Testis (tissue), 3 donors: ENCODE data around the gene ABCC10. TPM values are rescaled to one million over a fixed set of nuclear protein-coding genes. Genes with fewer than 3 reads are reported as not detected.

Experiments
- DNase-seq: peaks from one replicate; pipeline ENCODE4 v3.0.0-alpha.2; 2019
- H3K27ac ChIP-seq, 2 donors: fragments of 200-600 bp; sonication (generic); one replicate each; pipeline ENCODE4 v1.5.1; 2019
- H3K27me3 ChIP-seq: fragments of 200-600 bp; sonication (generic); one replicate; pipeline ENCODE4 v1.5.1; 2019
- H3K36me3 ChIP-seq: fragments of 200-600 bp; sonication (generic); one replicate; pipeline ENCODE4 v1.5.1; 2017; ENCODE audit warnings: low read depth; ENCODE audit errors: missing control alignments
- H3K4me1 ChIP-seq: fragments of 200-600 bp; sonication (generic); one replicate; pipeline ENCODE4 v1.5.1; 2019
- H3K4me3 ChIP-seq, 2 donors: fragments of 200-600 bp; sonication (generic); one replicate each; pipeline ENCODE4 v1.5.1; 2017 to 2019
- H3K9me3 ChIP-seq: fragments of 200-600 bp; sonication (generic); one replicate; pipeline ENCODE4 v1.5.1; 2017
- CTCF ChIP-seq, 3 experiments: fragments of 450-650 bp in 2 of 3; fragments of 200-600 bp in 1 of 3; sonication (generic) in 1 of 3; IDR thresholded peaks; one replicate each; pipeline ENCODE4 v1.5.1; 2016 to 2019; ENCODE audit warnings: antibody characterized with exemption in 3 of 3, mild to moderate bottlenecking in 2 of 3, moderate library complexity in 1 of 3
- POLR2A ChIP-seq: fragments of 450-650 bp; IDR thresholded peaks from one replicate; pipeline ENCODE4 v1.6.1; 2017; ENCODE audit warnings: antibody characterized with exemption, mild to moderate bottlenecking, moderate library complexity
- WGBS, 2 donors: methylation state at CpG; one replicate each; pipeline ENCODE4 v1.1.5; 2018; 5-methylcytosine and 5-hydroxymethylcytosine counted together
- intact Hi-C: fragments of 100-400 bp; cut with DNase I; formaldehyde crosslinking; loops from one replicate; pipeline ENCODE4 v1.15.1; 2023; ENCODE audit warnings: low total_unique reads
- polyA plus RNA-seq: library from polyadenylated mRNA; stranded (reverse); fragments of 350-450 nt; fragmentation: Illumina TruSeq; extraction: RNeasy Lipid Tissue Mini Kit (QIAGEN cat#74804); gene quantifications from one replicate; pipeline ENCODE4 v1.2.3, GENCODE V29; 2014; ENCODE audit warnings: low read depth, low replicate concordance; ENCODE audit not compliant: insufficient read depth
- total RNA-seq, 2 donors: library from RNA; depleted of rRNA; stranded (reverse); fragments of >200 nt; gene quantifications; one replicate each; pipeline ENCODE4 v1.2.3, GENCODE V29; 2016

The ABCC10 gene
- total and polyA plus RNA-seq, 3 donors from 2014 or later = 21.0 to 34.0 (median 29.2) TPM

GRCh38 chr6:43490523-43490939, 63.2 kb downstream of the ABCC10 start:
- Histone ChIP-seq H3K27me3 (no peaks in the 10 kb centered on the region), H3K4me3 (no peak overlapping the region), H3K36me3 (no peaks in the 10 kb centered on the region), H3K4me1 (peaks cover 26% of the 10 kb centered on the region), H3K9me3 (no peaks in the 10 kb centered on the region), H3K27ac (no peak overlapping the region)
- 43 to 47% methylated on average over 4 to 6 of the region's 6 CpGs for WGBS, 2 donors
- DNase-seq = peak; percentile 48
- intact Hi-C loops = no loop called here
- TF ChIP-seq CTCF (IDR thresholded peaks at IDR 0.05) (no peak), POLR2A (no peak)

- Histone ChIP-seq H3K27me3 (no peaks in the 10 kb centered on the region), H3K9me3 (no peaks in the 10 kb centered on the region), H3K36me3 (no peaks in the 10 kb centered on the region), H3K4me3 (no peak overlapping the region), H3K27ac (no peak overlapping the region), H3K4me1 (peaks cover 39% of the 10 kb centered on the region)
- intact Hi-C loops = no loop called here
- WGBS, 2 donors = 35% methylated on average over 5 to 10 of the region's 10 CpGs
- DNase-seq = peak; percentile 88
- TF ChIP-seq CTCF (IDR thresholded peaks at IDR 0.05) (no peak), POLR2A (no peak)
Observed at GRCh38 chr6:43491750-43492661, 64.7 kb downstream of the ABCC10 start.

GRCh38 chr6:43492673-43493072, 65.3 kb downstream of the ABCC10 start:
- WGBS, 2 donors = 44 to 53% methylated on average over 3 of the region's 3 CpGs
- TF ChIP-seq POLR2A (no peak), CTCF (IDR thresholded peaks at IDR 0.05) (no peak)
- intact Hi-C loops = no loop called here
- no peak for DNase-seq
- Histone ChIP-seq H3K9me3 (no peaks in the 10 kb centered on the region), H3K4me1 (peaks cover 41% of the 10 kb centered on the region), H3K27ac (no peak overlapping the region), H3K4me3 (no peak overlapping the region), H3K36me3 (no peaks in the 10 kb centered on the region), H3K27me3 (no peaks in the 10 kb centered on the region)

GRCh38 chr6:43493230-43493629, 65.9 kb downstream of the ABCC10 start:
- no peaks in the 10 kb centered on the region for H3K27me3 ChIP-seq
- no peak for DNase-seq
- H3K36me3 ChIP-seq = no peaks in the 10 kb centered on the region
- H3K4me1 ChIP-seq = peaks cover 41% of the 10 kb centered on the region
- WGBS, 2 donors = 58 to 78% methylated on average over 2 of the region's 2 CpGs
- intact Hi-C loops = no loop called here
- H3K4me3 ChIP-seq = no peak overlapping the region
- no peaks in the 10 kb centered on the region for H3K9me3 ChIP-seq
- no peak overlapping the region for H3K27ac ChIP-seq
- no peak for TF ChIP-seq POLR2A
- no peak for TF ChIP-seq CTCF (IDR thresholded peaks at IDR 0.05)
